A549 (cell line): ENCODE results near the gene PCOLCE2.

Source experiments
- ATOH8 ChIP-seq: fragments of 250-450 bp; sonication (Bioruptor Pico); IDR thresholded peaks from 2 replicates; pipeline ENCODE4 v1.5.0; 2020; ENCODE audit warnings: low read depth, mild to moderate bottlenecking, moderate library complexity
- CTCF ChIP-seq: fragments of >200 bp; sonication (Bioruptor Twin); formaldehyde crosslinking; IDR thresholded peaks from 3 replicates; pipeline ENCODE4 v1.5.1; 2016
- ESRRA ChIP-seq: fragments of 150-350 bp; IDR thresholded peaks from 2 replicates; pipeline ENCODE4 v1.6.1; 2014; ENCODE audit warnings: mild to moderate bottlenecking, low read length, borderline replicate concordance
- FOSL2 ChIP-seq, 2 experiments: fragments of 450-650 bp in 1 of 2; fragments of >200 bp in 1 of 2; sonication (Bioruptor Twin) in 1 of 2; formaldehyde crosslinking; IDR thresholded peaks; 2 replicates each; pipeline versions ENCODE4 v1.5.0 to v1.6.1; 2016 to 2020; ENCODE audit warnings: mild to moderate bottlenecking in 1 of 2, moderate library complexity in 1 of 2
- MAX ChIP-seq: IDR thresholded peaks from 2 replicates; pipeline ENCODE4 v1.6.1; 2012
- NR3C1 ChIP-seq: fragments of >200 bp; sonication (Bioruptor Twin); formaldehyde crosslinking; IDR thresholded peaks from 3 replicates; pipeline ENCODE4 v1.6.1; 2017
- POLR2A ChIP-seq: IDR thresholded peaks from 2 replicates; pipeline ENCODE4 v1.6.1; 2012; ENCODE audit warnings: mild to moderate bottlenecking, low read length
- USF2 ChIP-seq: fragments of 450-650 bp; IDR thresholded peaks from 2 replicates; pipeline ENCODE4 v1.6.1; 2014; ENCODE audit warnings: antibody characterized with exemption

GRCh38 chr3:142878649-142879300, 10.1 kb downstream of the PCOLCE2 start:
- TF ChIP-seq CTCF, result no peak
- no peak for TF ChIP-seq ESRRA
- no peak for TF ChIP-seq NR3C1
- no peak for TF ChIP-seq ATOH8 (CRISPR knock-in tag)
- TF ChIP-seq POLR2A, result no peak
- TF ChIP-seq USF2, result no peak
- TF ChIP-seq FOSL2 (IDR thresholded peaks at IDR 0.05), result no peak
- no peak for TF ChIP-seq FOSL2 (CRISPR knock-in tag; IDR thresholded peaks at IDR 0.05)
- no peak for TF ChIP-seq MAX
